ENCODE measurements around the gene TMEM218. TPM values are rescaled to one million over a fixed set of nuclear protein-coding genes. Genes with fewer than 3 reads are reported as not detected.

The TMEM218 gene
- total RNA-seq, 4 donors from 2014 or later: 24.2 to 31.5 (median 26.1) TPM

DNA sequence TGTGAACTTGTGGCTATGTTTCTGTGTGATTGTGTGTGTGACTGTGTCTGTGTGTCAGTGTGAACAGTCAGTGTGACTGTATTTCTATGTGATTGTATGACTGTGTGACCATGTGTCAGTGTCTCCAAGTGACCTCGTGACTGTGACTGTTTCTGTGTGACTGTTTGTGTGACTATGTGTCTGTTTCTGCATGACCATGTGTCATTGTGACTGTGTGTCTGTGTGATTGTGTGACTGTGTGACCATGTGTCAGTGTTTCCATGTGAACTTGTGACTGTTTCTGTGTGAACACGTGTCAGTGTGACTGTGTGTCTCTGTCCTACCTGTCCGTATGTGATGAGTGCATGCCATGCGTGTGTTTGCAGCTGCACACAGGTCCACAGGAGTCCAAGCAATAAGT lies 44.3 kb upstream of the TMEM218 start:
- no peaks in the 10 kb centered on the region for H3K36me3 ChIP-seq
- H3K27me3 ChIP-seq: no peaks in the 10 kb centered on the region
- H3K4me1 ChIP-seq: no peaks in the 10 kb centered on the region
- intact Hi-C loops (cut with DNase I): no loop called here
- TF ChIP-seq POLR2A (IDR thresholded peaks at IDR 0.05): no peak
- TF ChIP-seq, protein P1, sequence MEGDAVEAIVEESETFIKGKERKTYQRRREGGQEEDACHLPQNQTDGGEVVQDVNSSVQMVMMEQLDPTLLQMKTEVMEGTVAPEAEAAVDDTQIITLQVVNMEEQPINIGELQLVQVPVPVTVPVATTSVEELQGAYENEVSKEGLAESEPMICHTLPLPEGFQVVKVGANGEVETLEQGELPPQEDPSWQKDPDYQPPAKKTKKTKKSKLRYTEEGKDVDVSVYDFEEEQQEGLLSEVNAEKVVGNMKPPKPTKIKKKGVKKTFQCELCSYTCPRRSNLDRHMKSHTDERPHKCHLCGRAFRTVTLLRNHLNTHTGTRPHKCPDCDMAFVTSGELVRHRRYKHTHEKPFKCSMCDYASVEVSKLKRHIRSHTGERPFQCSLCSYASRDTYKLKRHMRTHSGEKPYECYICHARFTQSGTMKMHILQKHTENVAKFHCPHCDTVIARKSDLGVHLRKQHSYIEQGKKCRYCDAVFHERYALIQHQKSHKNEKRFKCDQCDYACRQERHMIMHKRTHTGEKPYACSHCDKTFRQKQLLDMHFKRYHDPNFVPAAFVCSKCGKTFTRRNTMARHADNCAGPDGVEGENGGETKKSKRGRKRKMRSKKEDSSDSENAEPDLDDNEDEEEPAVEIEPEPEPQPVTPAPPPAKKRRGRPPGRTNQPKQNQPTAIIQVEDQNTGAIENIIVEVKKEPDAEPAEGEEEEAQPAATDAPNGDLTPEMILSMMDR (IDR thresholded peaks at IDR 0.05): no peak
- DNase-seq: no peak
- H3K4me3 ChIP-seq (replicated peaks in 1 of 3): no peak overlapping the region
- H3K27ac ChIP-seq: no peak overlapping the region
- H3K9me3 ChIP-seq: no peaks in the 10 kb centered on the region
- 87 to 89% methylated on average over 4 of the region's 4 CpGs for WGBS, 2 donors

DNA sequence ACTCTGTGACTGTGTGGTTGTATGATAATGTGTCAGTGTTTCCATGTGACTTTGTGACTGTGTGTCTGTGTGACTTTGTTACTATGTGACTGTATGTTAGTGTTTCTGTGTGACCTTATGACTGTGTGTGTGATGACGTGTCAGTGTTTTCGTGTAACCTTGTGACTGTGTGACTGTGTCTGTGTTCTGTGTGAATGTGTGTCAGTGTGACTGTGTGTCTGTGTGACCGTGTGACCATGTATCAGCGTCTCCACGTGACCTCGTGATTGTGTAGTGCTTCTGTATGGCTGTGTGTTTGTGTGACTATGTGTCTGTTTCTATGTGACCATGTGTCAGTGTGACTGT lies 43.6 kb upstream of the TMEM218 start:
- Histone ChIP-seq H3K36me3 (no peaks in the 10 kb centered on the region), H3K27me3 (no peaks in the 10 kb centered on the region), H3K9me3 (no peaks in the 10 kb centered on the region), H3K27ac (no peak overlapping the region), H3K4me1 (no peaks in the 10 kb centered on the region), H3K4me3 (replicated peaks in 1 of 3) (no peak overlapping the region)
- DNase-seq: no peak
- 93 to 98% methylated on average over 6 of the region's 6 CpGs for WGBS, 2 donors
- TF ChIP-seq, protein P1 (IDR thresholded peaks at IDR 0.05): no peak
- TF ChIP-seq POLR2A (IDR thresholded peaks at IDR 0.05): no peak
- intact Hi-C loops (cut with DNase I): no loop called here

DNA sequence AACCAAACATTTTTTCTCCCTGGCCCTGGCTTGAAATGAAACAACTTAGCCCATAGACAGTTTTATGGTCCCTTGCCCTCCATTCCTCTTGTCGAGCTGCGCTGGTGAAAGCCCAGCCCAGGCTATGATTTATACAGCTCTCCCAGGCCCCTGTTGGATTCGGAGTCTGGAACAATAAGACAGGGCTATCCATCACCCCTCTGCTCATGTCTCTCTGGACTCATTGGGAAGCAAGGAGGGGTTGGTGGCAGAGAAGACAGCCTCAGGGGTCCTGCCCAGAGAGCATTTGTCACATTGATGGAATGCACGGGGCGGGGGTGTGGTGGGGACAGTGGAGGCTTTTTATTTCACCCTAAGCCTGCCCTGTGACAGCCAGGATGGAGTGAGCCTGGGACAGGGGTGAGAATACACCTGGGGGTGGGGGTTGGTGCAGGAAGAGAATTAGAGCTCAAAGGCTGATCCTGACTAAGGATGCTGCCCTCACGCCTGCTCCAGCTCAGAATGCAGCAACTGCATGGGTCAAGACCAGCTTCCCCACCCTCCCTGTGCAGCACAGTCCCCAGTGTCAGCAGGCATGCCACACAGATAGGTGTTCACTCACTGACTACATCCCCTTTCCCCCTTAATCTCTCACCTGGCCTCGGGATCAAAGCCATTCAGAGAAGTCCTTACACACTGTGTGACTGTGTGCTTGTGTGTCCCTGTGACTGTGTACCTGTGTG lies 43.1 kb upstream of the TMEM218 start:
- Histone ChIP-seq H3K4me1 (no peaks in the 10 kb centered on the region), H3K4me3 (replicated peaks in 1 of 3) (no peak overlapping the region), H3K36me3 (no peaks in the 10 kb centered on the region), H3K27ac (no peak overlapping the region), H3K9me3 (no peaks in the 10 kb centered on the region), H3K27me3 (no peaks in the 10 kb centered on the region)
- intact Hi-C loops (cut with DNase I): no loop called here
- TF ChIP-seq, protein P1 (IDR thresholded peaks at IDR 0.05): no peak
- no peak for TF ChIP-seq POLR2A (IDR thresholded peaks at IDR 0.05)
- 63 to 69% methylated on average over 7 of the region's 7 CpGs for WGBS, 2 donors
- DNase-seq: no peak

DNA sequence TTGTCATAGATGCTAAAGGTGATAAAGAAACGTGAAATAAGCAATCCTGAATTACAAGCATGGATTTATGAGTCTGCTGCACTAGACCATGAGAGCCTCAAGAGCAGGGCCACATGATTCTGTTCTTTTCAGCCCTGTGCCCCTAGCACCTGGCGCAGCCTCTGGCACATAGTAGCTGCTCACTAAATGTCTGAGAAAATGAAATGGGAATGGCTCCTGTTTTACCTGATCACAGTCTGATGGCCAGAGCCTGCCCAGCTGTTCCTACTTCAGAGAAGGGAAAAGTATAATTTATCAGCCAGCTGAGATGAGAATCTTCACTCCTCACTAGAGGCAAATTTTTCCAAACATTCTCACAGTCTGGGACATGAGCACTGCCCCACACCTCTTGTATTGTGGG lies 42.4 kb upstream of the TMEM218 start:
- Histone ChIP-seq H3K9me3 (no peaks in the 10 kb centered on the region), H3K27ac (no peak overlapping the region), H3K27me3 (no peaks in the 10 kb centered on the region), H3K36me3 (no peaks in the 10 kb centered on the region), H3K4me1 (no peaks in the 10 kb centered on the region), H3K4me3 (replicated peaks in 1 of 3) (no peak overlapping the region)
- DNase-seq: no peak
- 92 to 100% methylated on average over 2 of the region's 2 CpGs for WGBS, 2 donors
- no peak for TF ChIP-seq POLR2A (IDR thresholded peaks at IDR 0.05)
- TF ChIP-seq, protein P1 (IDR thresholded peaks at IDR 0.05): no peak
- intact Hi-C loops (cut with DNase I): no loop called here

DNA sequence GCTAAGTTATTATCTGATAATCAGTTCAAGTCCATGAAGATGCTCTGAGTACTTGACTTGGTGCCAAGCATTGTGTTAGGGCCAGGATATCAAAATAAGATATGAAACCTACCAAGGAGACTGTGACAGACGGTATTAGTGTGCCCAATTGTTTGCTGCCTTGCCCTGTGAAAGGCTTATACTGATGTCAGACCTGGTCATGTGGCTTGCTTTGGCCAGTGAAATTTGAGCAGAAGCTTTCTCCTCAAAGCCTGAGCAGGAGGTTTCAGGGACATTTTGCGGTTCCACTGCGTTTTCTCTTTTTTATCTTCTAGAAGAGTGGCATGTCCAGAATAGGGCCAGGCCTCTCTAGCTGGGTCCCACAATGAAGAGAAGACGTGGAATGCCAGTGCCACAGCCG lies 37.3 kb upstream of the TMEM218 start:
- WGBS, 2 donors: 86 to 93% methylated on average over 5 of the region's 5 CpGs
- intact Hi-C loops (cut with DNase I): loop anchor here (10.0 kb wide), 1 partner anchor 194 kb away; the partner anchor contains the start of gene CCDC15

More for the DNA sequence above, 37.3 kb upstream of the TMEM218 start:
- H3K4me3 ChIP-seq (replicated peaks in 1 of 3): no peak overlapping the region
- H3K36me3 ChIP-seq: no peaks in the 10 kb centered on the region
- H3K9me3 ChIP-seq: no peaks in the 10 kb centered on the region
- no peak overlapping the region for H3K27ac ChIP-seq
- TF ChIP-seq, protein P1 (IDR thresholded peaks at IDR 0.05): no peak
- TF ChIP-seq POLR2A (IDR thresholded peaks at IDR 0.05): no peak
- no peak for DNase-seq
- H3K27me3 ChIP-seq: no peaks in the 10 kb centered on the region
- H3K4me1 ChIP-seq: no peaks in the 10 kb centered on the region

All from thyroid gland (tissue), 4 donors.